Lung (tissue), 12 donors: ENCODE results near the gene ANAPC1. TPM values are rescaled to one million over a fixed set of nuclear protein-coding genes. Genes with fewer than 3 reads are reported as not detected.
"Not testable (repeated sequence)": the region's sequence is repeated elsewhere in the genome, so short reads cannot be mapped to it uniquely, and the experiment has no call there.

ENCODE experiments used
- ATAC-seq: fragments of 200-7000 bp; cut with Tn5 transposase; one replicate; pipeline ENCODE4 v1.9.1; 2020; ENCODE audit warnings: moderate number of reproducible peaks; ENCODE audit not compliant: insufficient read depth, low FRiP score
- DNase-seq, 3 donors: peaks; one replicate each; pipeline ENCODE4 v3.0.0-alpha.2; 2013 to 2017
- H3K27ac ChIP-seq, 2 donors: one replicate each; pipeline ENCODE4 v1.5.1; 2013; ENCODE audit warnings: mild to moderate bottlenecking in 2 of 2, moderate library complexity in 2 of 2, control low read depth in 1 of 2, inconsistent platforms in 1 of 2, low read depth in 1 of 2, low read length in 1 of 2
- H3K27me3 ChIP-seq, 3 donors: one replicate each; pipeline ENCODE4 v1.5.1; 2013; ENCODE audit warnings: low read length in 2 of 3; ENCODE audit not compliant: control insufficient read depth in 3 of 3, insufficient read depth in 3 of 3
- H3K36me3 ChIP-seq, 4 donors: one replicate each; pipeline ENCODE4 v1.5.1; 2013; ENCODE audit warnings: low read length in 4 of 4, mild to moderate bottlenecking in 1 of 4, moderate library complexity in 1 of 4; ENCODE audit not compliant: control insufficient read depth in 4 of 4, insufficient read depth in 4 of 4
- H3K4me1 ChIP-seq, 5 donors: one replicate each; pipeline ENCODE4 v1.5.1; 2013; ENCODE audit warnings: low read length in 5 of 5, mild to moderate bottlenecking in 2 of 5, moderate library complexity in 1 of 5; ENCODE audit not compliant: control insufficient read depth in 5 of 5, insufficient read depth in 5 of 5
- H3K4me3 ChIP-seq: one replicate; pipeline ENCODE4 v1.5.1; 2013; ENCODE audit warnings: mild to moderate bottlenecking, control low read depth, moderate library complexity
- H3K9ac ChIP-seq, 2 donors: one replicate each; pipeline ENCODE4 v1.5.1; 2013; ENCODE audit warnings: low read length in 2 of 2, control low read depth in 1 of 2; ENCODE audit not compliant: insufficient read depth in 1 of 2
- H3K9me3 ChIP-seq, 4 donors: one replicate each; pipeline ENCODE4 v1.5.1; 2013; ENCODE audit warnings: low read length in 3 of 4, mild to moderate bottlenecking in 1 of 4, moderate library complexity in 1 of 4; ENCODE audit not compliant: control insufficient read depth in 4 of 4, insufficient read depth in 3 of 4
- CTCF ChIP-seq: IDR thresholded peaks from 2 replicates; pipeline ENCODE4 v1.5.1; 2012; ENCODE audit warnings: mild to moderate bottlenecking; ENCODE audit errors: control extremely low read depth, extremely low read depth
- WGBS, 2 donors: extraction: QIAGEN DNeasy Blood & Tissue Kit; methylation state at CpG; one replicate each; pipeline ENCODE4 v1.1.7; 2013; 5-methylcytosine and 5-hydroxymethylcytosine counted together
- polyA plus RNA-seq, 2 donors: library from polyadenylated mRNA; stranded (reverse); fragments of 200-250 nt; gene quantifications; one replicate each; pipeline ENCODE4 v1.2.1, GENCODE V29; 2013
- total RNA-seq, 2 donors: library from RNA; depleted of rRNA in 1 of 2; stranded (reverse); fragments of >200 nt in 1 of 2; gene quantifications; one replicate each; pipeline ENCODE4 v1.2.1, GENCODE V29; 2014 to 2021
- donor health status: control.
- donor health status: control.
- donor health status: Bipolar disorder and iron deficiency.
- donor health status: healthy.
- donor health status: DM: yes; HTN: yes; CAD: no.

ANAPC1 gene
- total and polyA plus RNA-seq, 4 donors: 6.6 to 64.4 (median 22.7) TPM

DNA sequence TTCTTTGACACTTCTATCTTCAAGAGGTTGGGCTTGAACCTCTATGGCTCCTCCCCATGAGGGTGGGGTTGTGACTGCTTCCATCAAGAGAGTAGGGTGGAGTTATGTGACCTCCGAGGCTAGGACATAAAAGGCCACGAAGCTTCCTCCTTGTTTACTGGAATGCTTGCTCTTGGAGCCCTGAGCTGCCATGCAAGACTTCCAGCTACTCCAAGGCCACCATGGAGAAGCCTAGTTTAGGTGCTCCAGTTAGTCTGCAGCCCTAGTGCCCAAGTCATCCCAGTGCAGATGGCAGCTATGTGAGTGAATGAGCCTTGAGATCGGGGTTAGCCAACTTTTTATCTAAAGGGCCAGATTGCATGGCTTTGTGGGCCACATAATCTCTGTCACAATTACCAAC lies 12.0 kb upstream of the ANAPC1 start:
- peaks cover 0 to 1% (median 0%) of the 10 kb centered on the region in 4 donors for H3K9me3 ChIP-seq
- H3K4me1 ChIP-seq: peaks cover 0 to 19% (median 6%) of the 10 kb centered on the region in 5 donors
- no peak overlapping the region for H3K4me3 ChIP-seq
- no peak overlapping the region for H3K27ac ChIP-seq
- H3K27me3 ChIP-seq: no peaks in the 10 kb centered on the region
- 51 to 56% methylated on average over 3 of the region's 3 CpGs for WGBS, 2 donors
- H3K9ac ChIP-seq: no peak overlapping the region
- DNase-seq: no peak
- no peak for ATAC-seq
- no peak for TF ChIP-seq CTCF
- H3K36me3 ChIP-seq: no peaks in the 10 kb centered on the region

DNA sequence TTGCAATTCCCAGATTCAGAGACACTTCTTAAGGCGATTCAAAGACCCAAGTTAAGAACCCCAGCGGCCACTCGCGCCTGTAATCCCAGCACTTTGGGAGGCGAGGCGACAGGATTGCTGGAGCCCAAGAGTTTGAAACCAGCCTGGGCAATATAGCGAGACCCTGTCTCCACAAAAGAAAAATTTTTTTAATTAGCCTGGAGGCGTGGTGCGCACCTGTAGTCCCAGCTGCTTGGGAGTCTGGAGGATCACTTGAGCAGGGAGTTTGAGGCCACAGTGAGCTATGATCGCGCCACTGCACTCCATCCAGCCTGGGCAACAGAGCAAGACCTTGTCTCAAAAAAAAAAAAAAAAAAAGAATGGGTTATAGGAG lies 585 bp upstream of the ANAPC1 start:
- Histone ChIP-seq H3K9me3 (no peaks in the 10 kb centered on the region), H3K9ac (peak overlapping the region; percentile 63 to 66), H3K27me3 (no peaks in the 10 kb centered on the region), H3K27ac (peak overlapping the region; percentile 75 to 84), H3K4me1 (peaks cover 0 to 8% (median 0%) of the 10 kb centered on the region in 5 donors), H3K4me3 (peak overlapping the region; percentile 78), H3K36me3 (no peaks in the 10 kb centered on the region)
- no peak for ATAC-seq
- no peak for DNase-seq
- TF ChIP-seq CTCF: no peak
- WGBS, 2 donors: 15 to 17% methylated on average over 11 of the region's 11 CpGs

GRCh38 chr2:111872806-111873205 lies 11.2 kb downstream of the ANAPC1 start:
- H3K9ac ChIP-seq, H3K4me1 ChIP-seq, H3K27me3 ChIP-seq, H3K9me3 ChIP-seq, H3K4me3 ChIP-seq, H3K27ac ChIP-seq, ATAC-seq, DNase-seq, H3K36me3 ChIP-seq: not testable (repeated sequence)
- 94 to 100% methylated on average over 2 of the region's 2 CpGs for WGBS, 2 donors

GRCh38 chr2:111865124-111865523 lies 18.9 kb downstream of the ANAPC1 start:
- H3K4me1 ChIP-seq, H3K9ac ChIP-seq, H3K27ac ChIP-seq, H3K4me3 ChIP-seq, ATAC-seq, DNase-seq, H3K27me3 ChIP-seq, H3K9me3 ChIP-seq, H3K36me3 ChIP-seq: not testable (repeated sequence)
- 63 to 70% methylated on average over 2 of the region's 3 CpGs for WGBS, 2 donors

- H3K27me3 ChIP-seq, H3K27ac ChIP-seq, DNase-seq, H3K4me1 ChIP-seq, H3K9ac ChIP-seq, H3K4me3 ChIP-seq, H3K36me3 ChIP-seq, ATAC-seq, H3K9me3 ChIP-seq: not testable (repeated sequence)
- 62 to 71% methylated on average over 3 of the region's 3 CpGs for WGBS, 2 donors
These were observed 24.0 kb downstream of the ANAPC1 start for GRCh38 chr2:111860005-111860404.

- H3K27me3 ChIP-seq, H3K36me3 ChIP-seq, H3K4me3 ChIP-seq, H3K9me3 ChIP-seq, H3K9ac ChIP-seq, H3K27ac ChIP-seq, H3K4me1 ChIP-seq, ATAC-seq: not testable (repeated sequence)
- WGBS, 2 donors: 84 to 95% methylated on average over 3 of the region's 3 CpGs
- DNase-seq: peak in 1 of 3 donors; percentile 4
These were observed 31.4 kb downstream of the ANAPC1 start for GRCh38 chr2:111852544-111852943.

- H3K9me3 ChIP-seq, H3K4me1 ChIP-seq, H3K27ac ChIP-seq, H3K27me3 ChIP-seq, H3K36me3 ChIP-seq, H3K9ac ChIP-seq, H3K4me3 ChIP-seq: not testable (repeated sequence)
- ATAC-seq (peak; percentile 58), DNase-seq (peak in 2 of 3 donors; percentile 17 to 44)
- 26 to 36% methylated on average over 4 of the region's 4 CpGs for WGBS, 2 donors
These were observed 33.3 kb downstream of the ANAPC1 start for GRCh38 chr2:111850646-111851045.
